Peyer's patch (tissue), 4 donors: ENCODE measurements around the gene INPP5A. TPM values are rescaled to one million over a fixed set of nuclear protein-coding genes. Genes with fewer than 3 reads are reported as not detected.

Experiments
- DNase-seq, 3 donors: peaks; one replicate each; pipeline ENCODE4 v3.0.0-alpha.2; 2017 to 2019
- H3K27ac ChIP-seq, 4 donors: fragments of 200-600 bp; sonication (generic); one replicate each; pipeline ENCODE4 v1.5.1; 2016 to 2019
- H3K27me3 ChIP-seq, 2 donors: fragments of 200-600 bp; sonication (generic); one replicate each; pipeline ENCODE4 v1.5.1; 2019
- H3K36me3 ChIP-seq, 3 donors: fragments of 200-600 bp; sonication (generic); one replicate each; pipeline ENCODE4 v1.5.1; 2016 to 2019
- H3K4me1 ChIP-seq, 4 donors: fragments of 200-600 bp; sonication (generic); one replicate each; pipeline ENCODE4 v1.5.1; 2016 to 2019
- H3K4me3 ChIP-seq, 4 donors: fragments of 200-600 bp; sonication (generic); 1 replicate in 3 of 4; 2 replicates in 1 of 4; pipeline ENCODE4 v1.5.1; 2016 to 2019; ENCODE audit warnings: mild to moderate bottlenecking in 1 of 4
- H3K9me3 ChIP-seq, 4 donors: fragments of 200-600 bp; sonication (generic); one replicate each; pipeline ENCODE4 v1.5.1; 2016 to 2019; ENCODE audit warnings: mild to moderate bottlenecking in 1 of 4
- POLR2A ChIP-seq, 2 donors: fragments of 450-650 bp; IDR thresholded peaks; one replicate each; pipeline ENCODE4 v1.5.1; 2017; ENCODE audit warnings: antibody characterized with exemption in 2 of 2, mild to moderate bottlenecking in 2 of 2, moderate library complexity in 2 of 2
- total RNA-seq, 4 donors: library from RNA; depleted of rRNA; stranded (reverse); fragments of >200 nt; gene quantifications; one replicate each; pipeline ENCODE4 v1.1.0, GENCODE V29; 2016
- TF ChIP-seq, protein P1 (sequence below), 6 experiments: fragments of 450-650 bp in 4 of 6; fragments of 200-600 bp in 2 of 6; sonication (generic) in 1 of 6; IDR thresholded peaks; one replicate each; pipeline ENCODE4 v1.5.1; 2017 to 2019; ENCODE audit warnings: antibody characterized with exemption in 6 of 6, mild to moderate bottlenecking in 3 of 6, moderate library complexity in 1 of 6

Gene INPP5A
- total RNA-seq, 4 donors from 2014 or later: 33.8 to 76.4 (median 38.1) TPM

GRCh38 chr10:132707121-132707775 is 169.7 kb downstream of the INPP5A start:
- H3K36me3 ChIP-seq: peaks cover 0 to 60% (median 0%) of the 10 kb centered on the region in 3 donors
- DNase-seq: peak in 2 of 3 donors; percentile 77 to 82
- peak overlapping the region in 1 of 4 donors; percentile 30 for H3K27ac ChIP-seq
- peaks cover 0 to 7% (median 0%) of the 10 kb centered on the region in 4 donors for H3K9me3 ChIP-seq
- H3K27me3 ChIP-seq: no peaks in the 10 kb centered on the region
- H3K4me1 ChIP-seq: peaks cover 0 to 5% (median 0%) of the 10 kb centered on the region in 4 donors
- TF ChIP-seq, protein P1, sequence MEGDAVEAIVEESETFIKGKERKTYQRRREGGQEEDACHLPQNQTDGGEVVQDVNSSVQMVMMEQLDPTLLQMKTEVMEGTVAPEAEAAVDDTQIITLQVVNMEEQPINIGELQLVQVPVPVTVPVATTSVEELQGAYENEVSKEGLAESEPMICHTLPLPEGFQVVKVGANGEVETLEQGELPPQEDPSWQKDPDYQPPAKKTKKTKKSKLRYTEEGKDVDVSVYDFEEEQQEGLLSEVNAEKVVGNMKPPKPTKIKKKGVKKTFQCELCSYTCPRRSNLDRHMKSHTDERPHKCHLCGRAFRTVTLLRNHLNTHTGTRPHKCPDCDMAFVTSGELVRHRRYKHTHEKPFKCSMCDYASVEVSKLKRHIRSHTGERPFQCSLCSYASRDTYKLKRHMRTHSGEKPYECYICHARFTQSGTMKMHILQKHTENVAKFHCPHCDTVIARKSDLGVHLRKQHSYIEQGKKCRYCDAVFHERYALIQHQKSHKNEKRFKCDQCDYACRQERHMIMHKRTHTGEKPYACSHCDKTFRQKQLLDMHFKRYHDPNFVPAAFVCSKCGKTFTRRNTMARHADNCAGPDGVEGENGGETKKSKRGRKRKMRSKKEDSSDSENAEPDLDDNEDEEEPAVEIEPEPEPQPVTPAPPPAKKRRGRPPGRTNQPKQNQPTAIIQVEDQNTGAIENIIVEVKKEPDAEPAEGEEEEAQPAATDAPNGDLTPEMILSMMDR (IDR thresholded peaks at IDR 0.05): no peak
- TF ChIP-seq POLR2A (IDR thresholded peaks at IDR 0.05): no peak
- no peak overlapping the region for H3K4me3 ChIP-seq

DNA sequence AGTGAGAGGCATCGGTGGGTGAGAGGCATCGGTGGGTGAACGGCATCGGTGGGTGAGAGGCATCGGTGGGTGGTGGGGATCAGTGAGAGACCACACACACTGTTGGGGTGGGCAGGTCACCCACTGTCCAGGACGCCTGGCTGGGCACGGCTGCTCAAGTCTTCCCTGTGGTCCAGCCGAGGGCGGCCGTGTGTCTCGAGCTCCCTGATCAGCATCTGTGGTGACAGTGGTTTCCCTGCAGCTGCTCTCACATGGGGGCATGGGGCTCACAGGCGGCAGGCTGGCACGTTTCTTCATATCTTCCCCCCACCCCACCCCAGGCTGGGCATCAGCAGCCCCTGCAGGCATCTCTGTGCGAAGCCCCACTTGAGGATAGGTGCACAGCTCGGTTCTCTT is 170.2 kb downstream of the INPP5A start:
- H3K27me3 ChIP-seq: no peaks in the 10 kb centered on the region
- H3K4me3 ChIP-seq: no peak overlapping the region
- TF ChIP-seq POLR2A (IDR thresholded peaks at IDR 0.05): no peak
- TF ChIP-seq, protein P1 (IDR thresholded peaks at IDR 0.05): no peak
- H3K27ac ChIP-seq: no peak overlapping the region
- H3K4me1 ChIP-seq: peaks cover 0 to 5% (median 0%) of the 10 kb centered on the region in 4 donors
- H3K9me3 ChIP-seq: peaks cover 0 to 7% (median 0%) of the 10 kb centered on the region in 4 donors
- peaks cover 0 to 60% (median 0%) of the 10 kb centered on the region in 3 donors for H3K36me3 ChIP-seq
- DNase-seq: peak in 2 of 3 donors; percentile 42 to 44

- Histone ChIP-seq H3K4me1 (peaks cover 0 to 5% (median 0%) of the 10 kb centered on the region in 4 donors), H3K36me3 (peaks cover 0 to 56% (median 0%) of the 10 kb centered on the region in 3 donors), H3K9me3 (peaks cover 0 to 7% (median 0%) of the 10 kb centered on the region in 4 donors), H3K27ac (no peak overlapping the region), H3K27me3 (no peaks in the 10 kb centered on the region), H3K4me3 (no peak overlapping the region)
- TF ChIP-seq, protein P1 (IDR thresholded peaks at IDR 0.05): no peak
- no peak for TF ChIP-seq POLR2A (IDR thresholded peaks at IDR 0.05)
- DNase-seq: peak in 2 of 3 donors; percentile 18 to 29
Measured at GRCh38 chr10:132708441-132708840, 170.9 kb downstream of the INPP5A start.

GRCh38 chr10:132708936-132709335 is 171.3 kb downstream of the INPP5A start:
- Histone ChIP-seq H3K27ac (no peak overlapping the region), H3K36me3 (peaks cover 0 to 61% (median 0%) of the 10 kb centered on the region in 3 donors), H3K4me3 (no peak overlapping the region), H3K9me3 (peaks cover 0 to 7% (median 0%) of the 10 kb centered on the region in 4 donors), H3K4me1 (peaks cover 0 to 5% (median 0%) of the 10 kb centered on the region in 4 donors), H3K27me3 (no peaks in the 10 kb centered on the region)
- TF ChIP-seq POLR2A (IDR thresholded peaks at IDR 0.05): no peak
- TF ChIP-seq, protein P1 (IDR thresholded peaks at IDR 0.05): no peak
- peak in 2 of 3 donors; percentile 19 to 23 for DNase-seq

GRCh38 chr10:132709471-132709951 is 171.9 kb downstream of the INPP5A start:
- H3K9me3 ChIP-seq: peaks cover 0 to 7% (median 0%) of the 10 kb centered on the region in 4 donors
- H3K27me3 ChIP-seq: no peaks in the 10 kb centered on the region
- no peak overlapping the region for H3K4me3 ChIP-seq
- H3K36me3 ChIP-seq: peaks cover 0 to 61% (median 0%) of the 10 kb centered on the region in 3 donors
- DNase-seq: peak in 1 of 3 donors; percentile 42
- H3K27ac ChIP-seq: no peak overlapping the region
- H3K4me1 ChIP-seq: peaks cover 0 to 5% (median 0%) of the 10 kb centered on the region in 4 donors
- TF ChIP-seq POLR2A (IDR thresholded peaks at IDR 0.05): no peak
- TF ChIP-seq, protein P1 (IDR thresholded peaks at IDR 0.05): no peak
